Brain microvascular endothelial cell (primary cell): ENCODE results near the gene CLHC1.
A peak's percentile ranks its signal among the peaks of the same experiment; 100 is the strongest.
"Not testable (repeated sequence)": the region's sequence is repeated elsewhere in the genome, so short reads cannot be mapped to it uniquely, and the experiment has no call there.

Source experiments
- DNase-seq: peaks from one replicate; pipeline ENCODE4 v3.0.0-alpha.2; 2020
- H3K27ac ChIP-seq: fragments of 250-450 bp; sonication (Bioruptor Pico); 2 replicates; pipeline ENCODE4 v1.5.1; 2020; ENCODE audit warnings: mild to moderate bottlenecking, moderate library complexity
- H3K27me3 ChIP-seq: fragments of 250-450 bp; sonication (Bioruptor Pico); replicated peaks from 2 replicates; pipeline ENCODE4 v1.5.1; 2020; ENCODE audit warnings: mild to moderate bottlenecking
- H3K36me3 ChIP-seq: fragments of 250-450 bp; sonication (Bioruptor Pico); replicated peaks from 2 replicates; pipeline ENCODE4 v1.5.1; 2020; ENCODE audit warnings: mild to moderate bottlenecking
- H3K4me3 ChIP-seq: 2 replicates; pipeline ENCODE4 v1.5.1; 2011; ENCODE audit warnings: low read depth, mild to moderate bottlenecking, control low read depth, low read length, moderate library complexity
- in situ Hi-C: cut with HindIII; loops from 2 replicates; pipeline ENCODE4 v1.10.0; 2017; ENCODE audit warnings: low sequenced_read_pairs, low pct_ligation_motif_present
- TF ChIP-seq, protein P1 (sequence below): IDR thresholded peaks from 2 replicates; pipeline ENCODE4 v1.5.1; 2011; ENCODE audit warnings: low read depth, mild to moderate bottlenecking, moderate library complexity, low read length, control low read depth, inconsistent platforms; ENCODE audit errors: missing control alignments

The CLHC1 gene

DNA sequence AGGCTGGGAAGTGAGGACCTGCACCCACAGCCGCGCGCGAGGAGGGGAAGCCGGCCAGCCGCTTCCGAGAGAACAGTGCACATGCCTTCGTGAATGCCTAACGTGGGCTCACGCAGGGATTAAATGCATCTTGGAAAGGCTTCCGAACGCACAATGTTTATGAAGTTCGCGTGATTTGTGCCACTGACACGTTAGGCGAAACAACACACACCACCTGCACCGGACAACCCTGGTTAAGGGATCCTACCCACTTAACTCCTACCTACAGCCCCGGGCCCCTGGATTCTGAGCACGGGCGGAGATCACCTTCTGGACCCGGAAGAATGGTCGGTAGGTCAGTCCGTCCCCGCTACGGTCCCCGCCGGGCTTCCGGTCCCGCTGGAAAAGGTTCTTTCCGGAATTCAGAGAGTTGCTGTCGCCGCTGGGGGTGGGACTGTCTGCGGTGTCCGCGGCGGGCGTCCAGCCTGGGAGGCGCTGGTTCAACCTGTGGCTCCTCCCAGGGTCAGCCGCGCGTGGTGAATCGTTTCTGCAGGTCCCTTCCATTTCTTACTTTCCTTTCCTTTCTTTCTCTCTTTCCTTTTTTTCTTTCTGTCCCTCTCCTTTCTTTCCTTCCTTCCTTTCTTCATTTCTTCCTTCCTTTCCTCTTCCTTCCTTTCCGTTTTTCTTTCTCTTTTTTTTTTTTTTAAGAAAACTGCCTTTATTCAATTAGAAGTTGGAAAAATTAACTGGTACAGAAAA, 37.0 kb upstream of the CLHC1 start, which contains the start of gene MTIF2:
MTIF2 (minus strand) TSS at position 325 of the 738 bp plus-strand sequence. CDS start 5,373 bp downstream, outside the sequence.
- H3K36me3 ChIP-seq: no peaks in the 10 kb centered on the region
- no peaks in the 10 kb centered on the region for H3K27me3 ChIP-seq
- peak within 1 kb of the TSS; percentile 55 for H3K27ac ChIP-seq
- DNase-seq: peak; percentile 93
- peak within 1 kb of the TSS; percentile 69 for H3K4me3 ChIP-seq
- in situ Hi-C loops: no loop called here
- TF ChIP-seq, protein P1, sequence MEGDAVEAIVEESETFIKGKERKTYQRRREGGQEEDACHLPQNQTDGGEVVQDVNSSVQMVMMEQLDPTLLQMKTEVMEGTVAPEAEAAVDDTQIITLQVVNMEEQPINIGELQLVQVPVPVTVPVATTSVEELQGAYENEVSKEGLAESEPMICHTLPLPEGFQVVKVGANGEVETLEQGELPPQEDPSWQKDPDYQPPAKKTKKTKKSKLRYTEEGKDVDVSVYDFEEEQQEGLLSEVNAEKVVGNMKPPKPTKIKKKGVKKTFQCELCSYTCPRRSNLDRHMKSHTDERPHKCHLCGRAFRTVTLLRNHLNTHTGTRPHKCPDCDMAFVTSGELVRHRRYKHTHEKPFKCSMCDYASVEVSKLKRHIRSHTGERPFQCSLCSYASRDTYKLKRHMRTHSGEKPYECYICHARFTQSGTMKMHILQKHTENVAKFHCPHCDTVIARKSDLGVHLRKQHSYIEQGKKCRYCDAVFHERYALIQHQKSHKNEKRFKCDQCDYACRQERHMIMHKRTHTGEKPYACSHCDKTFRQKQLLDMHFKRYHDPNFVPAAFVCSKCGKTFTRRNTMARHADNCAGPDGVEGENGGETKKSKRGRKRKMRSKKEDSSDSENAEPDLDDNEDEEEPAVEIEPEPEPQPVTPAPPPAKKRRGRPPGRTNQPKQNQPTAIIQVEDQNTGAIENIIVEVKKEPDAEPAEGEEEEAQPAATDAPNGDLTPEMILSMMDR: peak; percentile 14

DNA sequence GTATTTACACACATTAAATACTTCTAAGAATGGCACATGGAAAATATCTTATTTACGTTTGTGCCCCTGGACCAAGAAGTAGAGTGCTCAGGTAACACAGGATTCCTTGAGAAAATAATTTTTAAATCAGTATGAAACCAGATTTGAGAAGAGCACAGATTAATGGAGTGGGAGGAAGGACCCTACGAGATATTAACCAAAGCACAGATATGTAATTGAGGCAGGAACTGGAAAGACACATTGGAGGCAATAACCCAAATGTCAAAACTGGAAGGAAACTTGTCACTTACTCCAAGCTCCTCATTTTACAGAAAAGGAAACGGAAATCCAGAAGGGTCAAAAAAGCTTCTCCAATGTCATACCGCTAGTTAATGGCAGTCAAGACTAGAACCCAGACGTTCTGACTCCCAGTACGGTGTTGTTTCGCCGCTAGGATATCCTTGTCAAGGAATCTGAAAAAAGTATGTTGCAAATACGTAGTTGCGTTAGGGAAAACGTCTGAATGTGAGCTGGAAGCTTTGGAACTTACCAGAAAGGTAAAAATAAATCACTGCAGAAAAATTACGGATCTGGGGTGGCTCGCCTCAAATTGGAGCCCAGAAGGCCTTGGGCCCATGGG, 36.3 kb upstream of the CLHC1 start:
- no peaks in the 10 kb centered on the region for H3K36me3 ChIP-seq
- peak overlapping the region; percentile 69 for H3K4me3 ChIP-seq
- DNase-seq: no peak
- TF ChIP-seq, protein P1: no peak
- peak overlapping the region; percentile 55 for H3K27ac ChIP-seq
- H3K27me3 ChIP-seq: no peaks in the 10 kb centered on the region
- in situ Hi-C loops: no loop called here

DNA sequence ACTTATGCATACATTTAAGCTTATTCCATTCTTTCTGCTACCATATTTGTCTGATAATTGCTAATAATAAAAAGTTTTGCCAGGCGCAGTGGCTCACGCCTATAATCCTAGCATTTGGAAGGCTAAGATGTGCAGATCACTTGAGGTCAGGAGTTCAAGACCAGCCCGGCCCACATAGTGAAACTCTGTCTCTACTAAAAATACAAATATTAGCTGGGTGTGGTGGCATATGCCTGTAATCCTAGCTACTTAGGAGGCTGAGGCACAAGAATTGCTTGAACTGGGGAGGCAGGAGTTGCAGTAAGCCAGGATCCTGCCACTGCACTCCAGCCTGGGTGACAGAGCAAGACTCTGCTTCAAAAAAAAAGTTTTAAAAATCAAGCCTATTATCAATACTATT, 27.5 kb upstream of the CLHC1 start:
- in situ Hi-C loops, H3K4me3 ChIP-seq, H3K27me3 ChIP-seq, DNase-seq, H3K27ac ChIP-seq: not testable (repeated sequence)
- peaks cover 17% of the 10 kb centered on the region for H3K36me3 ChIP-seq

DNA sequence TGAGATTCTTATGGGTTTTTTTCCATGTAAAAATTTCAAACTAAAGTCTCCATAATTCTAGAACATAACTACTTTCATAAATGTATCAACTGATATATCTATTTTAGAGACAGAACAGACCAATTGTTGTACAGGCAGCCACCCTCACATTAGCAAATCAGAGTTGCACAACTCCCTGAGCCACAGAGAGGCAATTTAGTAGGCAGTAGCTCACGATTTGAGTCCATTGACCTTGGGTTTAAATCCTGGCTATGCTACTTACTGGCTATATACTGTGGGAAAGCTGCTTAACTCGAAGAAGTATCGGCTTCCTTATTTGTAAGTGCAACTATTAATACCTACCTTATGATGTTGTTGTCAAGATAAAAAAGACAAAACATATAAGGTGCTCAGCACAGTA, 20.7 kb upstream of the CLHC1 start:
- TF ChIP-seq, protein P1: no peak
- no peak for DNase-seq
- in situ Hi-C loops: no loop called here
- no peaks in the 10 kb centered on the region for H3K27me3 ChIP-seq
- peaks cover 4% of the 10 kb centered on the region for H3K36me3 ChIP-seq
- H3K4me3 ChIP-seq: no peak overlapping the region
- no peak overlapping the region for H3K27ac ChIP-seq

DNA sequence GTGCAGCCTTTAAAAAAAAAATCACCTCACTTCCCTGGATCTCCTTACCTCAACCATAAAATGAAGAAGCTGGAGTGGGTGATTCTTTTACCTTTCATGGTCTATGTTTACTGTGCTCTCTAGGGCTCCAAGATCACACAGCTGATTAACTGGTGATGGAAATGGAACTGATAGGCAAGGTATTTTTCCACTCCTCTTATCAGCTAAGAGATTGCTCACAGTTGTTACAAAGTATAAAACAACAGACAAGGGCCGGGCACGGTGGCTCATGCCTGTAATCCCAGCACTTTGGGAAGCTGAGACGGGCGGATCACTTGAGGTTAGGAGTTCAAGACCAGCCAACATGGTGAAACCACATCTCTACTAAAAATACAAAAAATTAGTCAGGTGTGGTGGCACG, 14.9 kb upstream of the CLHC1 start:
- Histone ChIP-seq H3K27ac (no peak overlapping the region), H3K36me3 (peaks cover 10% of the 10 kb centered on the region), H3K4me3 (no peak overlapping the region), H3K27me3 (no peaks in the 10 kb centered on the region)
- in situ Hi-C loops: no loop called here
- no peak for DNase-seq
- TF ChIP-seq, protein P1: no peak

DNA sequence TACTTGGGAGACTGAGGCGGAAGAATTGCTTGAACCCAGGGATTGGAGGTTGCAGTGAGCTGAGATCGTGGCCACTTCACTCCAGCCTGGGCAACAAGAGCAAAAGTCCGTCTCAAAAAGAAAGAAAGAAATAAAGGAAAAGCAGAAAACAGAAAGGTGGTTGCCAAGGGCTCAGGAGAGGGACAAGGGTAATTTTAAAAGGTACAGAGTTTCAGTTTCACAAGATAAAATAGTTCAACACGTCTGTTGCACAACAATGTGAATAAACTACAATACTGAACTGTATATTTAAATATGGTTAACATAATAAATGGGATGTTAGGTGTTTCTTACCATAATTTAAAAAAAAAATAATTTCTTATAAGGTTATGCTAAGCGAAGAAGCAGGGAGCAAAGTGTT, 13.3 kb upstream of the CLHC1 start:
- no peaks in the 10 kb centered on the region for H3K27me3 ChIP-seq
- in situ Hi-C loops: no loop called here
- peaks cover 13% of the 10 kb centered on the region for H3K36me3 ChIP-seq
- no peak for DNase-seq
- H3K27ac ChIP-seq: no peak overlapping the region
- no peak overlapping the region for H3K4me3 ChIP-seq
- TF ChIP-seq, protein P1: no peak
